MM.1S (cell line): ENCODE results near the gene LCLAT1.
A peak's percentile ranks its signal among the peaks of the same experiment; 100 is the strongest.

Experiments
- CTCF ChIP-seq: fragments of 300-600 bp; sonication (generic); IDR thresholded peaks from 2 replicates; pipeline ENCODE4 v1.5.1; 2016; ENCODE audit warnings: antibody characterized with exemption, low read length, mixed read lengths
- EZH2 ChIP-seq: fragments of 300-600 bp; sonication (generic); optimal IDR thresholded peaks from 2 replicates; pipeline ENCODE3; 2017; ENCODE audit warnings: low read depth, mild to moderate bottlenecking, antibody characterized with exemption, low read length, mixed read lengths
- EZH2phosphoT487 ChIP-seq: fragments of 300-600 bp; sonication (generic); IDR thresholded peaks from 2 replicates; pipeline ENCODE4 v1.6.1; 2018; ENCODE audit warnings: antibody characterized with exemption, low read length

- TF ChIP-seq EZH2: no peak
- peak; percentile 14; the same call in 1 of the 2 replicates for TF ChIP-seq CTCF
- no peak for TF ChIP-seq EZH2phosphoT487
These were observed 239.0 kb downstream of the LCLAT1 start for GRCh38 chr2:30686000-30686399.
